RCC 7860 (cell line): ENCODE measurements around the gene RAP1B.

ENCODE experiments used
- DNase-seq: peaks from one replicate; pipeline ENCODE4 v3.0.0-alpha.2; 2015; ENCODE audit warnings: low spot score
- FAIRE-seq: peaks from 2 replicates; lab custom pipeline; 2012; peaks lifted over from hg19 to GRCh38; lab: Jason Lieb, UNC

The RAP1B gene

DNA sequence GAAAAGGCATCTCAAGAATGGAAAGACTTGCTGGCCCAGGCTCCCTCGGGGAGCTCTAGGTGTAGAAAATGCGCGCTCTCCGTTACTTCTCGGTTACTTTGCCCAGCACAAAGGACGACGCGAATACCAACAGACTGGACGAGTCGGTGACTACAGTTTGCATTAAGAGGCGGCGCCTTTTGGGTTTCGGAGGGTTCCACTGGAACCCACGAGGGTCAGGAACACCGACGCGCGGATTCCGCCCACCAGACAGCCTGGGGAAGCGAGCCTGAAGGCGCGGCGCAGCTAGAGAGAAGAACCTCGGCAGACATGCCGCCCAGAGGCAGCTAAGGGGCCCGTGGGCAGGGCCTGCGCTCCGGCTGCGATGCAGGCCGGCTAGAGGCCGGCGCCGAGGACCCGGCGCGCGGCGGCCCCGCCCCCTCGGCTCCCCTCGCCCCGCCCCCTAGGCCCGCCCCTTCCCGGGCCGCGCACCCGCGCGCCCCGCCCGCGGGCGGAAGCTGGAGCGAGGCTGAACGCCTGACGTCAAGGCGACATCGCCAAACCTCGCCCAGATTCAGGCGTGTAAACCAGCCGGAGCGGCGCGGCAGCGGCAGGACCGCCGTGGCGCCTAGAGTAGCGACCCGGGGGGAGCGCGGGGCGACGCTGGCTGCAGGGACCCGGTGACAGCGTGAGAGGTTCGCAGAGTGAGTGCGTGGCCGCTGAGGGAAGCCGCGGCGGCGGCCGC is at the start of gene RAP1B:
Gene RAP1B, plus strand, starts transcription at position 530 of the 724 bp plus-strand sequence. CDS start 37,826 bp downstream, outside the sequence.
- DNase-seq (peak; percentile 73), FAIRE-seq (no peak)

- no peak for DNase-seq
- FAIRE-seq, result no peak
Observed at GRCh38 chr12:68561830-68562229, 48.9 kb upstream of the RAP1B start.

DNA sequence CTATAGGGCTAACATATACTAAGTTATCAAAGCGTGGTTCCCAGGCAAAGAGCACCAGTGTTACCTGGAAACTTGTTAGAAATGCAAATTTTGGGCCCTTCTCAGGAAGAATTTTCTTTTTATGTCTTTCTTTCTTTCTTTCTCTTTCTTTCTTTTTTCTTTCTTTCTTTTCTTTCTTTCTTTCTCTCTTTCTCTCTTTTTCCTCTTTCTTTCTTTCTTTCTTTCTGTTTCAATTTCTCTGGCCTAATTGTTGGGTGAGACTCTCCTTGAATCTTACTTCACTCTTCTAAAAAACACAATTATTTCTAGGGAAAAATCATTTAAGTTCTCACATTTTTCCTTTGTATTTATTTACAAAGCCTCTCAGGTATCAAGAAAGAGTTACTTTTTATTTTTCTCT is 46.5 kb upstream of the RAP1B start:
- FAIRE-seq, result no peak
- no peak for DNase-seq

DNA sequence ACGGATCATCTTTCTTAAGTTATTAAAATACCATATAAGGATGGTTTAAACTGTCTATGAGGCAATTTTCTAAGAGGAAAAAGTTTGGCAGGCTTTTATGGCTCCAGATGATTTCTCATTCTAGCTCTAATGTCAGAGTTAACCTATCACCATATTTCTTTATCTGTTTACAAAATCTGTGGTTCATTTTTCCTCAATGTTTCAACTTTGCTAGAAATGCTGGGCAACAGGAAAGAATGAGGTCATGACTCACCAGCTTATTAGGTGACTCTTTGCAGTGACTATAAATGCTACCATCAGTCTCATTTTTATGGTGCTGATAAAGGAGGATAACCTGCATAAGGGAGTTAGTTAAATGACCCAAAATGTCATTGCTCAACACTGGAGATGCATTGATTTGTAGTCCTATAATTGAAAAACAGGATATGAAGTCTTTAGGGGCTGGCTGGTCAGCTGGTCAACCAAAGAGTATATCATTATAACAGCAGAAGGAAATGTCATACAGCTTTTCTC is 45.3 kb upstream of the RAP1B start:
- peak; percentile 78 for FAIRE-seq
- peak; percentile 75 for DNase-seq

GRCh38 chr12:68568922-68569569 is 41.7 kb upstream of the RAP1B start:
- FAIRE-seq, result no peak
- DNase-seq, result no peak

GRCh38 chr12:68572661-68573060 is 38.0 kb upstream of the RAP1B start:
- FAIRE-seq, result no peak
- no peak for DNase-seq

GRCh38 chr12:68573406-68573805 is 37.3 kb upstream of the RAP1B start:
- FAIRE-seq, result no peak

DNA sequence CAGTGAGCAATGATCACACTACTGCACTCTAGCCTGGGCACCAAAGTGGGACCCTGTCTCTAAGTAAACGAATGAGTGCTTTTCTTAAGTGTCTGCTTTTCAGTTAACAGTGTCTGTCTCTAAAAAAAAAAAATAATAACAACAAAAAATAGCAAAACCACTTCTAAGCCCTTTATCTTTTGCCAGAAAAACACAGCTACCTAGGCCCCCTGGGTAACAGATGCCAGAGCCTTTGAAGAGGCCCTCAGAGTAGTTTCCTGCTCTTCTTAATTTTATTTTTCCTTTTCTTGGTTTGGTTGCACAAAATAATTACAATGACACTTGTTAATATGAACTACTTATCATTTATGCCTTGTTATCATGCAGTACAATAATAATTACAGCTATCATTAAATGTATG is 32.8 kb upstream of the RAP1B start:
- FAIRE-seq, result no peak
- DNase-seq, result no peak

More at GRCh38 chr12:68573406-68573805, 37.3 kb upstream of the RAP1B start:
- DNase-seq, result no peak

GRCh38 chr12:68578765-68579164 is 31.9 kb upstream of the RAP1B start:
- FAIRE-seq (no peak), DNase-seq (no peak)

DNA sequence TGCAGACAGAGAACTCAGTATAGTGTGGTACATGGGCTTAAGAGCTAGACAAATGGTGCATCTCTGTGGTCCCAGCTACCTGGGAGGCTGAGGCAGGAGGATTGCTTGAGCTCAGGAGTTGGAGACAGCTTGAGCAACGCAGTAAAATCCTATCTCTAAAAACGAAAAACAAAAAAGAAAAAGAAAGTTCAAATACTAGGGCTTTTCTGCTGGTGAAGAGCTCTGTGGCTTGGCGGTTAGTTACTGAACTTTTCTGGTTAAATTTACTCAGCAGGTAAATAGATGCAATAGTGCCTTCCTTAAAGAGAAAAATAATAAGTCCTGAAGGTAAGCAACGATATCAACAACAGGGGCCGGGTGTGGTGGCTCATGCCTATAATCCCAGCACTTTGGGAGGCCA is 31.4 kb upstream of the RAP1B start:
- DNase-seq, result no peak
- no peak for FAIRE-seq

- FAIRE-seq (no peak), DNase-seq (no peak)
Observed at GRCh38 chr12:68580911-68581310, 29.8 kb upstream of the RAP1B start.

DNA sequence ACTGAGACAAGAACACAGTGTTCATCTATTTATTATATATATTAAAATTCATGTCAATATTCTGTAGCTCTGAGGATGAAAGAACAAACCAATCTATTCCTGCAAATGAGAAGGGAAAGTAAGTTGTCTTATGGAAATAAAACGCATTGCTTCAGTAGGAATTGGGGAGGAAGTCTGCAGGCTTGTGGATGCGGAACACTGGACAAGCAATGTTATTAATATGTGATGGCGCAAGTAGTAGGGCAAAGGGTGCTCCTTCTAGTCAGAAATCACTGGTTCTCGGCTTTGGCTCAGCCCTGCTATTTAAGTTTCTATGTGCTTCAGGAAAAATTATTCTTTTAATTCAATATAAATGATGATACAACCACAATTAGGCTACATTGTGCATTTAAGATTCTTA is 28.8 kb upstream of the RAP1B start:
- DNase-seq (no peak), FAIRE-seq (no peak)

- no peak for FAIRE-seq
Observed at GRCh38 chr12:68585966-68586365, 24.7 kb upstream of the RAP1B start.

DNA sequence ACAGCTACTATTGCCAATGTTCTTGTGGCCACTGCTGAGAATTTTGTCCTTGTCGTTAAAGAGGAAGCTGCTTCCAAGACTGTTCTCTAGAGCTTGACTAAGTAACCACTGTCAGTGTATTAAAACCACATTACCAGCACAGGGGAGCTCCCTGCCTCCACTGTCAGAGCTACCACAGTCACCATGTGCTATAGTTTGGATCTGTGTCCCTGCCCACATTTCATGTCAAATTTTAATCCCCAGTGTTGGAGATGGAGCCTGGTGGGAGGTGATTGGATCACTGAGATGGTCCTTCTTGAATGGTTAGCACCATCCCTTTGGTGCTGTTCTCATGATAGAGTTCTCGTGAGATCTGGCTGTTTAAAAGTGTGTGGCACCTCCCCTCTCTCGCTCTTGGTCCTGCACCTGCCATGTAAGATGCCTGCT is 23.2 kb upstream of the RAP1B start:
- FAIRE-seq, result no peak
- no peak for DNase-seq

More at GRCh38 chr12:68585966-68586365, 24.7 kb upstream of the RAP1B start:
- no peak for DNase-seq

DNA sequence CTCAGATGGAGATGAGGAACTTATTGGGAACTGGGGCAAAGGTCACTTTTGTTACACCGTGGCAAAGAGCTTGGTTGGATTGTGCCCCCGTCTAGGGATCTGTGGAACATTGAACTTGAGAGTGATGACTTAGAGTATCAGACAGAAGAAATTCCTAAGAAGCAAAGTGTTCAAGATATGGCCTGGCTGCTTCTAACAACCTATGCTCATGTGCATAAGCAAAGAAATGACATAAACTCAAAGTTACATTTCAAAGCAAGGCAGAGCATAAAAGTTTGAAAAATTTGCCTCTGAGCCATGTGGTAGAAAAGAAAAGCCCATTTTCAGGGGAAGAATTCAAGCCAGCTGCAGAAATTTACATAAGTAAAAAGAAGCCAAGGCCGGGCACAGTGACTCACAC is 21.5 kb upstream of the RAP1B start:
- DNase-seq (no peak), FAIRE-seq (no peak)

GRCh38 chr12:68591734-68592418 is 18.8 kb upstream of the RAP1B start:
- FAIRE-seq (no peak), DNase-seq (no peak)

- no peak for FAIRE-seq
Observed at GRCh38 chr12:68595241-68595640, 15.5 kb upstream of the RAP1B start.

GRCh38 chr12:68601767-68602166 is 8.9 kb upstream of the RAP1B start:
- DNase-seq, result no peak
- FAIRE-seq, result no peak

More at GRCh38 chr12:68595241-68595640, 15.5 kb upstream of the RAP1B start:
- DNase-seq, result no peak

- FAIRE-seq (no peak), DNase-seq (no peak)
Observed at GRCh38 chr12:68602720-68603119, 8.0 kb upstream of the RAP1B start.

- no peak for FAIRE-seq
Observed at GRCh38 chr12:68608191-68608590, 2.5 kb upstream of the RAP1B start.

GRCh38 chr12:68609998-68610369 is 715 bp upstream of the RAP1B start:
- DNase-seq, result no peak
- FAIRE-seq, result no peak

More at GRCh38 chr12:68608191-68608590, 2.5 kb upstream of the RAP1B start:
- DNase-seq, result no peak
